Activated T-helper 9 cell treated with anti-CD3 and anti-CD28 coated beads, Interleukin-2, amount 50 U/mL, for 16 hours (primary cell): Measurements from ENCODE around the gene PNPLA2.

Source experiments
- DNase-seq: peaks from one replicate; pipeline ENCODE4 v3.0.0-alpha.2; 2020; ENCODE audit warnings: low read depth

The PNPLA2 gene

DNA sequence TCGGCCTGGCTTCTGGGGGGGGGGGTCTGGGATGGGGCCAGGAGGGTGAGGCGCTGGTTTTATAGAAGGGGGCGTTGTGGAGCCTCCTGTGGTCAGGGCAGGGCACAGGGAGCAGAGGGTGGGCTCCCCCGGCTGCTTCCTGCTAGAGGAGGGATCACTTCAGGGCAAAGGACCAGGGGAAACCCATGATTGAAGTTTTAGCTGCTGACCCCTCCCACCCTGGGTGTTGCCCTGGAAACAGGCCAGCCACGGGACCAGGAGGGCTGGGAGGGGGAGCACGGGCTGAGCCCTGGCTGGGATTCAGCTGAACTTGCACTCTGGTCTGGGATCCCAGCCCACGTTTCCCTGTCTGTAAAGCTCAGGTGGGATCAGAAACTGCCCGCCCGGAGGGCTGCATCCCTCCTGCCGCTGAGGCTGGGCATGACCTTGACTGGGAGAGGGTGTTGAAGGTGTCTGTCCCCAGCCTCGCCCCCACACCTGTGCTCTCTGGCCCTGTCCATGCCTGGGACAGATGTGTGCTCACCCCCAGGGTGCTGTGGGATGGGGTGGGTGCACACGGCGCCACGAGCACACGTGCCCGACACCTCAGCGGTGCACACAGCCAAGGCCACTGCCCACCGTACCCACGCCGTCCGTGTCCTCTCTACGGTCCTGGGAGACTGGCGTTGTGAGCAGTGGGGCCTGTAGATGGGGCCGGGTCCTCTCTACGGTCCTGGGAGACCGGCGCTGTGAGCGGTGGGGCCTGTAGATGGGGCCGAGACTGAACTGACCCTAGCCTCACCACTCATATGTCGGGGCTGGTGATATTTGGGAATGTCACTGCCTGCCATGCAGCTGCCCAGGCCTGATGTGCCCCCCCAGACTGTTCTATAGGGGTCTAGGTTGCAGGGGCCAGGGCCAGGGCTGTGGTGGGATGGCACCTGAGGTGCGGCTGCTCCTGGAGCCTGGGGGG is 26.3 kb downstream of the PNPLA2 start:
- DNase-seq = no peak

DNA sequence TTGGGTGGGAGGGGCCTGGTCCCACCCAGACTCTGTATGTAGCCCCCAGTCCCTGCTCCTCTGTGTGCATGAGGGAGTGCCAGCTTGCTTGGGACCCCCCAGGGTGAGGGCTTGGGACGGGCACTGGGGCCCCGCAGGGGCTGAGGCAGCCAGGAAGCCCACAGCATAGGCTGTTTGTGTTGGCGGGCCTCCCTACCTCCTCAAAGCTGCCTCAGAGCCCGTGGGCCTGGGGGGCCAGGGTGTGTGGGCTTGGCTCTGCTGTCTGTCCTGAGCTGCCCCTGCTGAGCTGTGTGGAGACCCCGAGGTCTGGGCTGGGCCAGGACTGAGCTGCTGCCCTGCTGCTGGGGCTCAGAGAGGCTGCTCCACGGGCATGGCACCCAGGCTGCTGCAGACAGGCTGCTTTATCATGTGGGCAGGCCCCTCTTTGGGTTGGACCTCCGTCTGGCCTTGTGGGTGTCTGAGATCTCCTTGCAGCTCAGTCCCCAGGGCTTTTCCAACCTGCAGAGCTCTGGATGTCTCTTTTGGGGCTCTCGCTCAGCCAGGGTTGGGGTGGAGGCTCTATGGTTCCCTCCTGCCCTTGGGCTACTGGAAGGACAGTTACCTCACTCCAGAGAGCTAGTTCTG is 27.3 kb downstream of the PNPLA2 start:
- no peak for DNase-seq

DNA sequence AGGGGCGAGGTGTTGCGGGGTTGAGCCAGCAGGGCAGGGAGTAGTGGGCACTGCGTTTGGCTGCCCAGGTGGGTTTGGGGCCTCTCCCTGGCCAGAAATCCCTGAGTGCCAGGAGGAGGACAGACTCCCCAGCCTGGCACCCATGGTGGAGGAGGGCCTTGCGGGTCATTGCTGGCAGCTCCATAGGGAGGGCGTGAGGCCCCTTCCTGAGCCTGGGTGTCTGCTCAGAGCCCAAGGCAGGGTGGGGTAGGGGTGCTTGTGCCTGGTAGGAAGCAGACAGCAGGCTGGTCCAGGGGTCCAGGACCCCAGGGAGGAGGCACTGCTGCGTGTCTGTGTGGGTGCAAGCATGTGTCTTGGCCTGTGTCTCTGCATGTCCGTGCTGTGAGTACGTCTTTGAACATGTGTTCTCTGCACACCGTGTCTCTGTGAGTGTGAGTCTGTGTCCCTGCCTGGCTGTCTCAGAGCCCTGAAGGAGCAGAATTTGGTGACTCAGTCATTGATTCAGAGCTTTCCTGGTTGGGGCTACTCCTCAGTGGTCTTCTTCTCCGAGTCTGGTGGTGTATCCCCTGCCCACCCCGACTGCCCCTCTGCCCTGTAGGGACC is 27.9 kb downstream of the PNPLA2 start:
- no peak for DNase-seq

DNA sequence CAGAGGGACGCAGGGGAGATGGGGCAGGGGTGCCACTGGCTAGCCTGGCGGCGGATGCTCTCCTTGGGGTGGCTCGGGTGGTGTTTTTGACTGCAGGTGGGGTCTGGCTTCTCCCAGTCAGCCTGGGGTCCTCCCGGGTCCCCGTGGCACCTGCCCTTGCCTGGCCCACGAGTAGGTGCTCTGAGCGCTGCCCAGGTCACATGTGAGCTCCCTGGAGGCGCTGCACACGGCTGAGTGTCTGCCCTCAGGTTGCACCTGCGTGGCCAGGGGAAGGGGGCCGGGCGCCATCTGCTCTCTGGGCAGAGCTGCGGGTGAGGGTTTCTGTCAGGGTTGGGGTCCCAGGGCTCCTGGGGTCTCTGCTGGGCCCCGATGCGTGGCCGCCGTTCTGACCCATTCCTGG is 29.2 kb downstream of the PNPLA2 start:
- DNase-seq = no peak

DNA sequence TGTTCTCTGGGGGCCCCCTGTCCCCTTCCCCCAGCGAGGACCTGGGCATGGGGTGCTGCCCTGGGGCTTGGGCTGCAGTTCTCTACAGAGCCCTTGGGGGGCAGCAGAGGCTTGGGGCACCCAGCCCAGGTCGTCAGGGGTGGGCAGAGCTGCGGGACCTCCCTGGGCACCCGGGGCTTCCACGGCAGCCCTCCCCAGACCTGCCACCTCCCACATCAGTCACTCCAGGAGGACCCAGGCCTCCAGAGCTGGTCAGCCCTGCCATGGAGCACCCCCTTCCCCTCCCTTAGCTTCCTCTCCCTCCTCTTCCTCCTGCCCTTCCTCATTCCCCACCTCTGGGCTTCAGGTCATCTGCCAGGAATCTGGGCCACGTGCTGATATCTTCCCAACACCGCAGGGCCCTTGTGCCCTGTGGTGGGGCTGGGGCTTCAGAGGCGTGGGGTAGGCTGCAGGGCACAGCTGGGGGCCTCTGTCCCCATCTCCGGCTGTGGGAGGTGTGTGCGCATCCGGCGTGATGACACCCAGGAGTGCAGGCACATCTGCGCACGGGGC is 29.7 kb downstream of the PNPLA2 start:
- DNase-seq = peak; percentile 50

DNA sequence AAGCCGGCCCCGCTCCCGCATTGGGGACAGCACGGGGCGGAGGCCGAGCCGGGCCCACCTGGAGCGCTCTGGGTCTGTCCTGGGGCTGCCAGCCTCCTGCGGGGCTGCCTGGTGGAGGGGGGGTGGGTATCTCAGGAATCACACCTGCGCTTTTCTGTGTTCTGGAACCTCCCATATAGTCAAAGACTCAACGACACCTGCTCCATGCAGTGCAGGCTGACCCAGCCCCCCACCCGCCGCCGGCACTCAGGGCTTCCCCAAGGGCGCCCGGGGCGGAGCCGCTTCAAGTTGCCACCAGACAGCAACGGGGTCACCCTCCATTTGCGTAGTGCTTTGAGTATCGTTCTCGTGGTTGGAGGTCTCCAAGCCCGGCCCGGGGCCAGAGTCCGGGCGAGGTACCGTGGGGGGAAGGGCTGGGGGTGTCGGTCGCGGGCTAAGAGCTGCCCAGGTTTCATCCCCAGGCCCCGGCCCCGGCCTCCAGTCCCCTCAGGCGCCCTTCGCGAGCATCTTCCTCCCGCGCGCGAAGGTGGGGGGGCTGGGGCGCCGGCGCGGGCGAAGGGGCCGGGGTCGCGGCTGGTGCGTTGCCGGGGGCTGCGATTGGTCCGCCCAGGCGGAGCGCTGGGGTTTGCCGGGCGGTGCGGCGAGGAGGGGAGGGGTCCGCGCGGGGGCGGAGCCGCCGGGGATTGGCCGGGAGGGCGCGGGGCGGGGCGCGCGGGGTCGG is 30.6 kb downstream of the PNPLA2 start:
- DNase-seq = no peak

DNA sequence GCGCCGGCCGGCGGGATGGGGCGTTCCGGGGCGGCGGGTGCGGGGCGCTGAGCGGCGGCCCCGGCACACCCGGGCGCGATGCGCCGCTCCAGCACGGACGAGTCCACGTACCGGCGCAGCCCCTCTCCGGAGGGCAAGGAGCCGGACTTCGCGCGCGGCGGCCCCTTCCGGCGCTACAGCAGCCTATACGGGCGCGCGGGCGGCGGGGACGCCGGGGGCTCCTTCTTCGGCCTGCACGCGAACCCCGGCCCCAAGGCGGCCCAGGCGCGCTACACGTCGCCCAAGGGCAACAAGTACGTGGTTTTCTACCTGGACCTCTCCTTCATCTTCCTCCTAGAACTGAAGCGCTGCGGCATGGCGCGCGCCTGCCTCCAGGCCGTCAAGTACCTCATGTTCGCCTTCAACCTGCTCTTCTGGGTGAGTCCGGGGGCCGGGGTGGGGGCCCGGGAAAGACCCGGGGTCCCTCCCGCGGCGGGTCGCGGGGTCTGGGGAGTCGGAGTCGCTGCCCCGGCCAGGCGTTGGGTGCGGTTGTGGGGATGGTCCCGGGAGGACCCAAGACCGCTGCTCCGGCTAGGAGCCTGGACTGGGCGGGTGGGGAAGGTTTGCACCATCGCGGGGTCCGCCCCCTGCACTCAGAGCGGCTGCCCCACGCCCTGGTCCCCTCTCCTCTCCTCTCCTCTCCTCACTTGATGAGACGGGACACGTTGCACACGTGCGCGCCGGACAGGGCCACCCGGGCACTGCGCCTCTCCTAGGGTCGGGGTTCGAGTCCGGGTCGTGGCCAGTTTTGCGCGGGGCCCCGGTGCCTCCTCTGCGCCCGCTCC is 31.4 kb downstream of the PNPLA2 start:
- no peak for DNase-seq

DNA sequence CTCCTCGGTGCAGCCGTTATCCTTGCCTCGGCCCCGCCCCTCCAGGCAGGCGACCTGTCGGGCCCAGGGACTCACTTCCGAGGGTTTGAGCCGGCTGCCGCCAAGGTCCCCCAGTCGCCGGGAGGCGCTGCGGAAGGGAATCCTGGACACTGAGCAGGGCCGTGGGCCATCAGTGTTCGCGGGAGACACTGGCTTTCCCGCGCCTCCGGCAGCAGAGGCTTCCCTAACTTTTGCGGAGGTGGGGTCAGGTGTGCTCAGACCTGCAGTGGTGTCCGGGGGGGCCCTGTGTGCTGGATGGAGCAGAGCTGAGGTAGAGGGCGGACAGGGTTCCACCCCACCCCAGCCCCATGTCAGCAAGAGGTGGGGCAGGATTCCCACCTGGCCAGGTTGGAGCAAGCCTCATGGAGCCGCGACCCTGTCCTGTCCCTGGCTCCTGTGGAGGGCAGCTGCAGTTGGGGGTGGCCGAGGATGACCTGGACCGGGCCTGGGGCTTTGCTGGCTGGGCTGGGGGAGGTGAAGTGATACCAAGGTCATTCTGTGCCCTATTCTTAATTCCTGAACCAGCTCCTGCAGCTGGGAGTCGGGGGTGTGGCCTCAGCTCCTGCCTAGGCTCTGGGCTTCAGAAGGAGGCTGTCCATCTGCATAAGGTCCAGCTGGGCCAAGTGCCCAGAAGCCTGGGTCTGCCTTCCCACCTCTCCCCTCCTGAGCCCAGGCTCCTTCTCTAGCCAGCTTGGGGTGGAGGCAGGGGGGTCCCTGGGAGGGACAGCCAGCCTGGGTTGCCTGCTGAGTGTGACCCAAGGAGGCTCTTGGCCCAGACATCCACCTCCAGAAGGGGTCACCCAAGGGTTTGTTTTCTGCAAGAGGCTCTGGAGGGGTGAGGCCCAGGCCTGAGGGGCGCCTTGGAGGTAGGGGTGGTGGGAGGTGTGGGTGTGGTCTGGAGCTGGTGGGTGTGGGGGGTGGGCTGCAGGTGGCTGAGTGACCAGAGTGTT is 32.4 kb downstream of the PNPLA2 start:
- no peak for DNase-seq

DNA sequence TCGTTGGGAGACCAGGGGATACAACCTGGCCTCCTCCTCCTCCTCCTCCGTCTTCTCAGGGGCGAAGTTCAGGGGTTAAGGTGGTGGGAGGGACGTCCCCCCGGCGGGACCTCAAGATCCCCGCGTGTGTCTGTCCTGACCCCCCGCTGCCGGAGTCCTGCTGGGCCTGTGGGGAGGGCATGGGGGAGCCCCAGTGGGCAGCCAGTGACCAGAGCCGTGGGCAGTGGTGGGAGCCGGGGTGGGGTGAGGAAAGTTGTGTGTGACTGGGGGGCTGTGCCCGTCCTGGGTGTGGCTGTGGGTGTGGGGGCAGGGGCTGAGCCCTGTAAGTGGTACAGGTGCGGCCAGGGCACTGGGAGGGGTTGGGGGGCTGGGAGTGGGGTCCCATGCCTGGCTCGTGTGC is 34.0 kb downstream of the PNPLA2 start:
- no peak for DNase-seq

DNA sequence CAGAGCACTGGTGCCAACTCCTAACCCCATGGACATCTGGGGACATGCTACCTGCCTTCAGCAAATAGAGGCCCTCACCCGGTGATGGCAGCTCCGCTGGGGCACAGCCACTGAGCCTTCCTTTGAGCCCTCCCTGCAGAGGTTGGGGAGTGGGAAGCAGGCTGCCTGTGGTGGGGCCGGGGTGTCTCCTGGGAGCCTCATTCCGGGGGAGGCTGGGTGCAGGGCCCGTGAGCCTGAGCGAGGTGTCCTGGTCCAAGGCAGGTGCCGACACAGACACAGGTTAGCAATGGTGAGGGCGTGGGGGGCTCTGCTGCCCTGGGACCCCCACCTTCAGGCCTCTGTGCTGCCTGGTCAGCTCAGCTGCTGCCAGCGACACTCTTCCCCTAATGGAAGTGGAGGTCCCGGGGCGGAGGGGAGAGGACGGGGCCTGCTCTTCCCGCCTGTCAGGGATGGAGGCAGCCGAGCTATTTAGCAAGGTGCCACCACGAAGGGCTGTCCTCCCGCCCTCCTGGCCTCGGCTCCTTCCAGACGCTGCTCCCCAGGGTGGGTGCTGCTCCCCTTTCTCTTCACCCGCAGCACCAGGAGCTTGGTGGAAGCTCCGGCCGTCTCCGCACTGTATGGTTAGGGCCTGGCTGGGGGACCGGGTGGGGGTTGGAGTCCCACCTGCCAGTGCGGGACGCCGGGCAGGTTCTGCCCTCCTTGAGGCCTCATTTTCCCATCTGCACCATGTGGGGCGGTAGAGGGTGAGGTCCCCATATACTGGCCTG is 35.2 kb downstream of the PNPLA2 start:
- DNase-seq = no peak

DNA sequence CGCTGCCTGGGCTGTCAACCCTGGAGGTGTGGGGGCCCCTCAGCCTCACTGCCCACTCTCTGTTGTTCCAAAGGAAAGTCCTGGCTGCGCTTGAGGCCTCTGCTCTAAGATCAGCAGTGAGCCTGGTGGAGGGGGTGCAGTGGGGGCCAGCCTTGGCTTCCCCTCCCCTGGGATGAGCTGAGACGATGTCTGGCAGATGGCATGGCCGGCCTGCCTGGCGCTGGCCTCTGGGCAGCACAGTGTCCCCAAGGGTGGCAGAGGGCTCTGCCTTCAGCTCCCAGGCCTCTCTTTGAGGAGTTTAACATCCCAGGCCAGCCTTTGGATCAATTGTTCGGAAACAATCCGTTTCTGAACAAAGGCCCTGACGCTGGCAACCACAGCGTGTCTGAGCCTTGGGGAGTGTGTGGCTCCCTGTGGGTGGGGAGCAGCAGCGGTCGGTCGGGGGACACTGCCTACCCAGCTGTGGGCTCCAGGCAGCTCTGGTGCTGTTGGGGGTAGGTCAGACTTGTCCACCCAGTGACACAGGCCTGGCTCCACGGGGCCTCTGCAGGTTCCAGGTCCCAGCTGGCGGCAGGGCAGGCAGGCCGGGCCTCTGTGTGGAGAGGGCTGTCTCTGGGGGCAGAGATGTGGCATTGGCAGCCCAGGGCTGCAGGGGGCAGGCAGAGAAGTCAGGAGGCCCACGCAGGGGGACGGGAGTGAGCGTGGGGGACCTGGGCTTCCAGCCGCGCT is 36.1 kb downstream of the PNPLA2 start:
- no peak for DNase-seq

DNA sequence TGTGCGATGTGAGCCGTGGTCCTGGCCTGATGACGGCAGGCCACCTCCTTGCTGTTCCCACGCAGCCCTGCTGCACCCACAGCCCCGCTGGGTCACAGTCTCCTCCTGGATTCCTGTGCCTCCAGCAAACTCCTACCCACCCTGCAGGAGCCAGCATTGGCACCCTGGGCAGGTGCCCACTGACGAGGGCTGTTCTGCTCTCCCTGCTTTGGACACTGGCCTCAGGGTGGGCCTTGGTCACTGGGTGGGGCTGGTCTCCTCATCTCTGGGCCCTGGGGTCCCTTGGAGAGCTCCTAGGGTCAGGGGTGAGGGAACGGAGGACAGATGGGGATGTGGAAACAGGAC is 36.6 kb downstream of the PNPLA2 start:
- DNase-seq = no peak

DNA sequence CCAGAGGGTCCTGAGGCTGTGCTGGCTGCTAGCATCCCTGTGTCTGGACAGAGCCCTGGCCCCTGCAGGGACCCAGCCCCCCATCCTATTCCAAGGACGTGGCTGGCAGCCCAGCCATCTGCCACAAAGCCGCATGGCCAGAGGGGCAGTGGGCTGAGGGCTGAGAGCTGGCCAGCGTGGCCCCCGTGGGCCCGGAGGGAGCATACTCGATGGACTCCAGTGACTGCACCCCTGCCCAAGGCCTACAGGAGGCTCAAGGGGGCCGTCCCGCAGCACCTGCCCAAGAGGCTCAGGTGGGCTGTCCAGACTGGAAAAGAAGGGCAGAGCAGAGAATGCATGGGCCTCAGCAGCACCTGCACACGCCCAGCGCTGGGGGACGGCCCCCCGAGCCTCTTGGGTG is 37.1 kb downstream of the PNPLA2 start:
- no peak for DNase-seq

DNA sequence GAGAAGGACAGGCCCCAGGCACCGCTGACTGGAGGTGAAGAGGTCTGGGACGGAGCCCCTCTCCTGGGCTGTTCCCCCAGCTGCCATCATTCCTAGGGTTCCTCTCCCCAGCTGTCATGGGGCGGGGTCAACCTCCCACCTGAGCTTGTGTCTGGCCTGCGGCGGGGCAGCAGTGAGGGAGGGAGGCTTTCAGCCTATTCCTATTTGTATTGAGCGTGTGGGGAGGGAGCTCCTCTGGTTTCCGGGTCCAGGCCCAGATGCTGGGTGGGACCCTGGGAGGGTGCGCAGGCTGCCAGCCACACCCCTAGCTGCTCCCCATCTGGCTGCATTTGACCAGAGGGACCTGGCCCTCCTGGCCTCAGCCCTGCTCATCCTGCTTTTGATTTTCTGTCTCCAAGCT is 37.7 kb downstream of the PNPLA2 start:
- no peak for DNase-seq

DNA sequence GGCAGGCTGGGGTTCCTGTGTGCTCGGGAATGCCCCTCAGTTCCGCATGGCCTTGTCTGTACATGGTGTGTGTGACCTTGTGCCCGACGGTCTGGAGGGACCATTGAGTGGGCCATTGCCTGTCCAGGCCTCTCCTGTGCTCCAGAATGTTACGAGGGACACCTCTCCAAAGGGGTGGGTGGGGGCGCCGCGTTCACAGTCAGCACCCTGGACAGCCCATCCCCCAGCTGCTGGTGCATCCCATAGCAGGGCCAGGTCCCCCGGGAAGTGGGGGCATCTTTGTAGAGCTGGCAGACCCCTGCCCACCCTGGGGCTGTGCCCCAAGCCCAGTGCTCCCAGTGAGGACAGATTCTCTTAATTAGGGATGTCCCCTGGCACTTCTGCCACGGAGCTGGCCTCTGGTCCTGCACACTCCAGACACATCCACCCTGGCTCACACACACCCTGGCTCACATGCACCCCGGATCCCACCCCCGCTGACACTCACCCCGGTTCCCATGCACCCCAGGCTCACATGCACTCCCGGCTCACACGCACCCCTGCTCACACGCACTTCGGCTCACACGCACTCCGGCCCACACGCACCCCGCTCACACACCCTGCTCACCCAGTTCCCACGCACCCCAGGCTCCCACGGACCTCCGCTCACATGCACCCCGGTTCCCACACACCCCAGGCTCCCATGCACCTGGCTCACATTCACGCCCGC is 39.5 kb downstream of the PNPLA2 start:
- no peak for DNase-seq

DNA sequence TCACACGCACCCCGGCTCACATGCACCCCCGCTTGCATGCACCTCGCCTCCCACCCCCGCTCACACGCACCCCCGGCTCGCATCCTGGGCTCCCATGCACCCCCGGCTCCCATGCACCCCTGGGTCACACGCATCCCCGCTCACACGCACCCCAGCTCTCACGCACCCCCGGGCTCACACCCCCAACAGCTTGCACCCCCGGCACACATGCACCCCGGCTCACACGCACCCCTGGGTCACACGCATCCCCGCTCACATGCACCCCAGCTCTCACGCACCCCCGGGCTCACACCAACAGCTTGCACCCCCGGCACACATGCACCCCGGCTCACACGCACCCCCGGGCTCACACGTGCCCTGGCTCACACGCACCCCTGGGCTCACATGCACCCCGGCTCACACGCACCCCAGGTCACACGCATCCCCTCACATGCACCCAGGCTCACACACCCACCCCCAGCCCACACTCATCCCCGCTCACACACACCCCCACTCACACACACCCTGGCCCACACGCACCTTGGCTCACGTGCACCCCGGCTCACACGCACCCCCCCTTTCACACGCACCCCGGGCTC is 40.1 kb downstream of the PNPLA2 start:
- no peak for DNase-seq

DNA sequence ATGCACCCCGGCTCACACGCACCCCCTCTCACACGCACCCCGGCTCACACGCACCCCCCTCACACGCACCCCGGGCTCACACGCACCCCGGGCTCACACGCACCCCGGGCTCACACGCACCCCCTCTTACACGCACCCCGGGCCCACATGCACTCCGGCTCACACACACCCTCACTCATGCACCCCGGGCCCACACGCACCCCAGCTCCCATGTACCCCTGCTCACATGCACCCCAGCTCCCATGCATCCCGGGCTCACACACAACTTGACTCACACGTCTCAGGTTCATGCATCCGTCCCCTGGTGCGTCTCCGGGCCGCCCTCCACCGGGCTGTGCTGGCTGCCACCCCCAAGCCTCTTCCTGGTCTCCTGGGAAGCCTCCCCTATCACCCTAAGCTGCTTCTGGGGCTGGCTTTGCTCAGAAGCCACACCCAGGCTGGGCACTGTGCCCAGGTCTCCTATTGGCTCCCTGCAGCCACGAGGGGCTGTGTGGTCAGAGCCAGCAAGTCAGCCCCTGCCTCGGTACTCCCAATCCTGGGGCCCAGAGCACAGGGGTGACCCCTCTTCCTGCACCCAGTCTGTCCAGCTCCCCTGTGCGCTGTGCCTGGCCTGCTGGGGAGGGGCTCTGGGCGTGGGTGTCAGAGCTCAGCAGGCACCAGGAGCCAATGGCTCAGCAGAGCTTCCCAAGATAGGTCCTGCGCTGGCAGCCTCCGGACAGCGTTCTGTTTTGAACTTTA is 40.8 kb downstream of the PNPLA2 start:
- no peak for DNase-seq
